ENCODE measurements around the gene C4orf54.

- TF ChIP-seq POLR2A (IDR thresholded peaks at IDR 0.05): no peak
- no peak for TF ChIP-seq CTCF (IDR thresholded peaks at IDR 0.05)
These were observed 12.9 kb upstream of the C4orf54 start for GRCh38 chr4:99670409-99671073.

Data from uterus (tissue), 2 donors.